GM21515 (cell line): ENCODE results near the gene VIPR2.
"Not testable (repeated sequence)": the region's sequence is repeated elsewhere in the genome, so short reads cannot be mapped to it uniquely, and the experiment has no call there.

Experiments used
- ATAC-seq: cut with Tn5 transposase; IDR thresholded peaks from one replicate; pipeline ENCODE4 v1.9.1; 2021; ENCODE audit not compliant: unreplicated experiment

VIPR2 gene

DNA sequence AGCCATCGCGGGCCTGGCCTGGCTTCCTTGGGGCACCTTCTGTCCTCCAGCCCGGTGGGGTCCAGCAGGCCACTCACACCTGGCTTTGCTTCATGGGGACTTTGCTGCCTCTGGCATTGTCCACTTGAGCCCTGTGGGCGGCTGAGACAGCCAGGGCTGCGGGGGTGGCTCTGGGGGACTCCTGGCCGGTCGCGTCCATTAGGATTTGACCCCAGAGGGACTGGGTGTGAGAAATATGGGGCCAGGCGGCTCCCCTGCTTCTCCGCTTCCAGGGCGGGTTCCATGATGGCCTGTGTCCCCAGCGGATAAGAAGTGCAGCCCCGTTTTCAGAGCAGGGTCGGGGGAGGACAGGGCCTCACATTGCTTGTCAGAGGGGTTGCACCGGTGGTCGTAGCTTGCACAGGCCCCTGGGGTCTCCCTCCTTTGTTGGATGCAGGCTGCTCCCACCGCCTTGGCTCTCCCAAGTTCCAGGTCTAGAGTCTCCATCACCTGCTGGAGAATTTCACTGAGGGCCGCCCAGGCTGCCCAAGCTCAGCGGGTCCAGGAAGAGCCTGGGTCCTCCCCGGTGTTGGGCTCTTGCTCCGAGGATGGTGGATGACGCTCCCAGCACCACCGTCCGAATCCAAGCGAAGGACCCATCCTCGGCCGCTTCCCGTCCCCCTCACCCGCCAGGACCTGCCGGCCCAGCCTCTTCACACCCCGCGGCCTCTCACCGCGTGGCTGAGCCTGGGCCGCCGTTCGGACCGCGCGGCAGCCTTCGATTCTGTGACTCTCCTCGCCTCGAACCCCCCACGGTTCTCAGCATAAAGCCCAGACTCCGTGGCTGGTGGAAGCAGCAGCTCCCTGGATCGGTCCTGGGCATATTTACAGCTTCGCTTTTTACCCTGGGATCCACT is 148.2 kb downstream of the VIPR2 start:
- ATAC-seq: no peak

DNA sequence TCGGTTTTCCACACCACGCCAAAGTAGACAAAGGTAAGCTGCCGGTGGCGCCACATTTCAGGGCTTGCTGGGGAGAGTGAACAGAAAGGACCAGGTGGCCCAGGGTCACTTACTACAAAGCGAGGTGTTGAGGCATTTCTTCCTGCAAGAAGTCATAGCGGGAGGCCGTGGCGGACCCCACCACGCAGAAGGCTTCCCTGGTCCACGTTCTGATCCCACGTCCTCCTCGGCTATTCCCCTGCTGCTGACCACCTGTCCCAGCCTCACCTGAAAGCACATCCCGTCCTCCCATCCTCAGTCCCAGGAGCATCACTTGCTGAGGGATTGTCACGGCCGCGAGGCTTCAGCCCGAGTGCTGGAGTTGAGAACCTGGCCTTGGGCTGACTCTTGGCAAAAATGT is 149.2 kb downstream of the VIPR2 start:
- no peak for ATAC-seq

GRCh38 chr7:158994687-158995086 is 150.0 kb downstream of the VIPR2 start:
- no peak for ATAC-seq

DNA sequence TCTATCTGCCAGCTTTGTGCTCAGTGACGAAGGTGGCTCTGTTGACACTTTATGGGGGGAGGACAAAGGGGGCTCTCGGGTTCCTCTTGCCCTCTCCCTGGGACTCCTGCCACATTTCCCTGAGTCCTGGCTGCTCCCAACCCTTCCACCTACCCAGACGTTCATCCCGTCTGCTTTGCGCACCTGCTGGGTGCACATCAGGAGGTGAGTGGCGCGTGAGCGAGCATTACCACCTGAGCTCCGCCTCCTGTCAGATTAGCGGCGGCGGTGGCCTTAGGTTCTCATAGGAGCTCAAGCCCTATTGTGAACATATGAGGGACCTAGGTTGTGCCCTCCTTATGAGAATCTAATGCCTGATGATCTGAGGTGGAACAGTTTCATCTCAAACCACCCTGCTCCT is 151.1 kb downstream of the VIPR2 start:
- no peak for ATAC-seq

DNA sequence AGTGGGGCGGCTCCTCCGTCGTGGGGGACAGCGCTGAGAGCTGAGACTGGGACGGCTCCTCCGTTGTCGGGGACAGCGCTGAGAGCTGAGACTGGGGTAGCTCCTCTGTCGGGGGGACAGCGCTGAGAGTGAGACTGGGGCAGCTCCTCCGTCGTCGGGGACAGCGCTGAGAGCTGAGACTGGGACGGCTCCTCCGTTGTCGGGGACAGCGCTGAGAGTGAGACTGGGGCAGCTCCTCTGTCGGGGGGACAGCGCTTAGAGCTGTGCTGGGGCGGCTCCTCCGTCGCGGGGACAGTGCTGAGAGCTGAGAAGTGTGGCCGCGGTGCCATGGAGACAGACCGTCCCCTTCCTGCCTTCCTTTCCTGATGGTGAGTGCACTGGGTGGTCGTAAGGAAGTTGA is 151.9 kb downstream of the VIPR2 start:
- no peak for ATAC-seq

DNA sequence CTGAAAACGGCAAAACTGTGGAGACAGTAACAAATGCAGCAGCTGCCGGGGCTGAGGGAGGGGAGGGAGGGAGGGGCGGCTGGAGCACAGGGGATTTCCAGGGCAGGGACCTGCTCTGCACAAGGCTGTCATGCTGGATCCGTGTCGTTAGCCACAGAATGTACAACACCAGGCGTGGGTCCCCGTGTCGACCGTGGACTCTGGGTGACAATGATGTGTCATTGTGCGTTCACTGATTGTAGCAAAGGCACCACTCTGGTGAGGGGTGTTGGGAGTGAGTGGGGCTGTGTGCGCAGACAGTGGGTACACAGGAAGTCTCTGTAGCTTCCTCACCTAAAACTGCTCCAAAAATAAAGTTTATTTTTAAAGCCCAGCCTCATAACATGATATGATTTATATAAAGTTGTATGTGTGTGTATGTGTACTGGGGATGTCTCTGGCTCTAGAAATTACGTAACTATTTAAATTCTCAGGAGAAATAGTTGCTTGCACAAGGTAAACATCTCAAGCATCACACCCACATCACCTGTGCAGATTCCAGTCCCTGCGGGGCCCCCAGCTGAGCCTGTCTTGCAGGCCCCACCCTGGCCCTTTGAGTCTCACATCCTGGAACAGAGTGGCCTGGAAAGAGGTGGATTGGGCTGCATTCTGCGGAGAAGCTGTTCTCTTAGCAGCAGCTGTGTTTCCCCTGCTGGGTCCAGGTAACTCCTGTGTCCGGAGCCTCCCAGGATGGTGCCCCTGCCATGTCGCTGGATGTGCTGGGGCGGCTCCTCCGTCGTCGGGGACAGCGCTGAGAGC is 152.6 kb downstream of the VIPR2 start:
- ATAC-seq: no peak

GRCh38 chr7:158988996-158989395 is 155.7 kb downstream of the VIPR2 start:
- no peak for ATAC-seq

GRCh38 chr7:158988302-158988862 is 156.3 kb downstream of the VIPR2 start:
- no peak for ATAC-seq

DNA sequence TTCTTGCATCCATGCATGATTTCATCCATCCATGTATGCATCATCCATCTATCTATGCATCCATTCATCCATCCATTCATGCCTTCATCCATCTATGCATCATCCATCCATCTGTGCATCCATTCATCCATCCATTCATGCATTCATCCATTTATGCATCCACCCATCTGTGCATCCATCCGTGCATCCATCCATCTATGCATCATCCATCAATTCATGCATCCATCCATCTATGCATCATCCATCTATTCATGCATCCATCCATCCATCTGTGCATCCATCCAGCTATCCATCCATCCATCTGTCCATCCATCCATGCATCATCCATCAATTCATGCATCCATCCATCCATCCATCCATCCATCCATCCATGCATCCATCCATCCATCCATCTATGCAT is 157.0 kb downstream of the VIPR2 start:
- ATAC-seq: no peak

- no peak for ATAC-seq
Measured at GRCh38 chr7:158985583-158985982, 159.1 kb downstream of the VIPR2 start.

DNA sequence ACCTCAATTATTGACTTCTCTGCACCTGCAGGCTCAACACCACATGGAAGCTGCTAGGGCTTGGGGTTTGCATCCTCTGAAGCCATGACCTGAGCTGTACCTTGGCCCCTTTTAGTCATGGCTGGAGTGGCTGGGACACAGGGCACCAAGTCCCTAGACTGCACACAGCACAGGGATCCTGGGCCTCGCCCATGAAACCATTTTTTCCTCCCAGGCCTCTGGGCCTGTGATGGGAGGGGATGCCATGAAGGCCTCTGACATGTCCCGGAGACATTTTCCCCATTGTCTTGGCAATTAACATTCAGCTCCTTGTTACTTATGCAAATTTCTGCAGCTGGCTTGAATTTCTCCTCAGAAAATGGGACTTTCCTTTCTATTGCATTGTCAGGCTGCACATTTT is 160.7 kb downstream of the VIPR2 start:
- ATAC-seq: not testable (repeated sequence)

- not testable (repeated sequence) for ATAC-seq
Measured at GRCh38 chr7:158982080-158982479, 162.6 kb downstream of the VIPR2 start.

- ATAC-seq: no peak
Measured at GRCh38 chr7:158979635-158980351, 164.9 kb downstream of the VIPR2 start.

DNA sequence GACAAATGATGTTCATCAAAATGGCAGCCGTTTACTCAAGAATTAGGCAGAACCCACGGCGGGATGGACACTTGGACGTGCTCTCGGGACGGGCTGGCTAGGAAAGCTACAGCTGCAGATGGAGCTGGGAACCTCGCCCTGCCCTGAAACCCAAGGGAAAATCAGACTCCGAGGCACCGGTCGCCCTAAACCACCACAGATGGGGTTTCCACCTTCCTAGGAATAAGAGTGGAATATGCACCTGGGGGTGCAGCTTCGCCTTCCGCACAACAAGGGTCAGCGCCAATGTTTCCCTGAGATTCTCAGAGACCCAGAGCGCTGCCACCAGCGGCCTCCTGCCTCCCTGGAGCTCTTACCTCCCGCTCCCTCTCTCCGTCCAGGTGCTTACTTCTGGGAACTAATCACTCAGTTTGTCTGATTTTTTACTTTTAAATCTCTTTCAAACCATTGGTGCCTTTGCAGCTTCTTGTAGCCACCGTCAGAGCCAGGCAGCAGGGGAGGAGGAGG is 165.6 kb downstream of the VIPR2 start:
- no peak for ATAC-seq
